Karpas-422 (cell line): ENCODE data around the gene THAP11. TPM values are rescaled to one million over a fixed set of nuclear protein-coding genes. Genes with fewer than 3 reads are reported as not detected.

Experiments used
- DNase-seq: peaks from one replicate; pipeline ENCODE4 v3.0.0-alpha.2; 2015
- H2AFZ ChIP-seq: fragments of 200-600 bp; sonication (generic); 2 replicates; pipeline ENCODE4 v1.6.1; 2014; ENCODE audit warnings: antibody characterized with exemption, low read length, mixed read lengths
- H3K27ac ChIP-seq: fragments of 200-600 bp; sonication (generic); 2 replicates; pipeline ENCODE4 v1.5.1; 2014; ENCODE audit warnings: mild to moderate bottlenecking, low read length, moderate library complexity
- H3K27me3 ChIP-seq: fragments of 200-600 bp; sonication (generic); 2 replicates; pipeline ENCODE4 v1.6.1; 2014; ENCODE audit warnings: low read length, mixed read lengths
- H3K36me3 ChIP-seq: fragments of 200-600 bp; sonication (generic); 2 replicates; pipeline ENCODE4 v1.6.1; 2014; ENCODE audit warnings: low read length, mixed read lengths; ENCODE audit not compliant: insufficient read depth
- H3K4me1 ChIP-seq: fragments of 200-600 bp; sonication (generic); 2 replicates; pipeline ENCODE4 v1.6.1; 2014; ENCODE audit warnings: mild to moderate bottlenecking, low read length, mixed read lengths
- H3K4me2 ChIP-seq: fragments of 200-600 bp; sonication (generic); 2 replicates; pipeline ENCODE4 v1.6.1; 2014; ENCODE audit warnings: low read length, low read depth, mild to moderate bottlenecking; ENCODE audit not compliant: poor library complexity, severe bottlenecking
- H3K4me3 ChIP-seq: fragments of 200-600 bp; sonication (generic); 2 replicates; pipeline ENCODE4 v1.5.1; 2014; ENCODE audit warnings: mild to moderate bottlenecking, antibody characterized with exemption, low read length, mixed read lengths
- H3K79me2 ChIP-seq: fragments of 200-600 bp; sonication (generic); 2 replicates; pipeline ENCODE4 v1.6.1; 2014; ENCODE audit warnings: mild to moderate bottlenecking, low read length, mixed read lengths
- H3K9ac ChIP-seq: fragments of 200-600 bp; sonication (generic); 2 replicates; pipeline ENCODE4 v1.6.0; 2014; ENCODE audit warnings: low read length
- H3K9me2 ChIP-seq: fragments of 200-600 bp; sonication (generic), shearing (Covaris generic); replicated peaks from 2 replicates; pipeline ENCODE4 v1.6.0; 2014; ENCODE audit warnings: mild to moderate bottlenecking, low read length, moderate library complexity; ENCODE audit not compliant: insufficient read depth
- H3K9me3 ChIP-seq: fragments of 300-700, 200-600 bp; sonication (generic); 2 replicates; pipeline ENCODE4 v1.6.1; 2014; ENCODE audit warnings: low read length, mixed read lengths
- H4K20me1 ChIP-seq: fragments of 200-600 bp; sonication (generic); 2 replicates; pipeline ENCODE4 v1.6.1; 2014; ENCODE audit warnings: mild to moderate bottlenecking, antibody characterized with exemption, low read length, low read depth; ENCODE audit not compliant: insufficient read depth
- total RNA-seq: library from RNA; depleted of rRNA; stranded (reverse); fragments of >200 nt; shearing (Covaris generic); gene quantifications from 2 replicates; pipeline ENCODE4 v1.2.3, GENCODE V29; 2014; ENCODE audit warnings: low replicate concordance

Gene THAP11
- total RNA-seq, 1 experiment from 2014 or later = 57.1 TPM

DNA sequence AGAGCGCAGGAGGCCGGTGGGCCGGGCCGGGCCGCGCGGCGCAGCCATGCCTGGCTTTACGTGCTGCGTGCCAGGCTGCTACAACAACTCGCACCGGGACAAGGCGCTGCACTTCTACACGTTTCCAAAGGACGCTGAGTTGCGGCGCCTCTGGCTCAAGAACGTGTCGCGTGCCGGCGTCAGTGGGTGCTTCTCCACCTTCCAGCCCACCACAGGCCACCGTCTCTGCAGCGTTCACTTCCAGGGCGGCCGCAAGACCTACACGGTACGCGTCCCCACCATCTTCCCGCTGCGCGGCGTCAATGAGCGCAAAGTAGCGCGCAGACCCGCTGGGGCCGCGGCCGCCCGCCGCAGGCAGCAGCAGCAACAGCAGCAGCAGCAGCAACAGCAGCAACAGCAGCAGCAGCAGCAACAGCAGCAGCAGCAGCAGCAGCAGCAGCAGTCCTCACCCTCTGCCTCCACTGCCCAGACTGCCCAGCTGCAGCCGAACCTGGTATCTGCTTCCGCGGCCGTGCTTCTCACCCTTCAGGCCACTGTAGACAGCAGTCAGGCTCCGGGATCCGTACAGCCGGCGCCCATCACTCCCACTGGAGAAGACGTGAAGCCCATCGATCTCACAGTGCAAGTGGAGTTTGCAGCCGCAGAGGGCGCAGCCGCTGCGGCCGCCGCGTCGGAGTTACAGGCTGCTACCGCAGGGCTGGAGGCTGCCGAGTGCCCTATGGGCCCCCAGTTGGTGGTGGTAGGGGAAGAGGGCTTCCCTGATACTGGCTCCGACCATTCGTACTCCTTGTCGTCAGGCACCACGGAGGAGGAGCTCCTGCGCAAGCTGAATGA lies 606 bp downstream of the THAP11 start:
- DNase-seq = peak; percentile 83
- H2AFZ ChIP-seq = no peak overlapping the region
- H3K9me3 ChIP-seq = no peaks in the 10 kb centered on the region
- H4K20me1 ChIP-seq = peaks cover 15% of the 10 kb centered on the region; the same call in 1 of the 2 replicates
- H3K79me2 ChIP-seq = peaks cover 46% of the 10 kb centered on the region
- peaks cover 38% of the 10 kb centered on the region for H3K4me1 ChIP-seq
- no peaks in the 10 kb centered on the region for H3K27me3 ChIP-seq
- H3K27ac ChIP-seq = peak overlapping the region; percentile 79
- H3K9me2 ChIP-seq = no peaks in the 10 kb centered on the region
- H3K4me3 ChIP-seq = peak overlapping the region; percentile 100
- H3K4me2 ChIP-seq = peak overlapping the region; percentile 92
- 0 out of 2 replicates have a peak, but pooled peaks cover 3% of the 10 kb centered on the region for H3K36me3 ChIP-seq
- H3K9ac ChIP-seq = peak overlapping the region; percentile 98

- Histone ChIP-seq H2AFZ (no peak overlapping the region), H3K27me3 (no peaks in the 10 kb centered on the region), H3K4me3 (peak overlapping the region; percentile 100), H3K27ac (peak overlapping the region; percentile 79), H3K9ac (peak overlapping the region; percentile 98), H4K20me1 (peaks cover 21% of the 10 kb centered on the region; the same call in 1 of the 2 replicates), H3K4me2 (peak overlapping the region; percentile 92), H3K9me2 (no peaks in the 10 kb centered on the region), H3K79me2 (peaks cover 52% of the 10 kb centered on the region), H3K4me1 (peaks cover 44% of the 10 kb centered on the region), H3K36me3 (0 out of 2 replicates have a peak, but pooled peaks cover 3% of the 10 kb centered on the region), H3K9me3 (no peaks in the 10 kb centered on the region)
- DNase-seq = no peak
These were observed 1.2 kb downstream of the THAP11 start for GRCh38 chr16:67843343-67843765.

- H3K9me2 ChIP-seq = no peaks in the 10 kb centered on the region
- H3K27ac ChIP-seq = peak overlapping the region; percentile 79
- H4K20me1 ChIP-seq = peaks cover 21% of the 10 kb centered on the region; the same call in 1 of the 2 replicates
- H3K4me1 ChIP-seq = peaks cover 44% of the 10 kb centered on the region
- no peaks in the 10 kb centered on the region for H3K9me3 ChIP-seq
- peaks cover 63% of the 10 kb centered on the region for H3K79me2 ChIP-seq
- no peak overlapping the region for H2AFZ ChIP-seq
- H3K4me3 ChIP-seq = peak overlapping the region; percentile 100
- peak; percentile 42 for DNase-seq
- H3K4me2 ChIP-seq = peak overlapping the region; percentile 92
- H3K27me3 ChIP-seq = no peaks in the 10 kb centered on the region
- peak overlapping the region; percentile 98 for H3K9ac ChIP-seq
- H3K36me3 ChIP-seq = peaks cover 8% of the 10 kb centered on the region; the same call in 1 of the 2 replicates
These were observed 2.4 kb downstream of the THAP11 start for GRCh38 chr16:67844497-67844896.

GRCh38 chr16:67845291-67846062 lies 3.4 kb downstream of the THAP11 start:
- H3K4me3 ChIP-seq = peak overlapping the region; percentile 100
- H3K9me2 ChIP-seq = no peaks in the 10 kb centered on the region
- peaks cover 72% of the 10 kb centered on the region for H3K79me2 ChIP-seq
- H3K9ac ChIP-seq = peak overlapping the region; percentile 98
- peaks cover 8% of the 10 kb centered on the region; the same call in 1 of the 2 replicates for H3K36me3 ChIP-seq
- H2AFZ ChIP-seq = no peak overlapping the region
- peaks cover 21% of the 10 kb centered on the region; the same call in 1 of the 2 replicates for H4K20me1 ChIP-seq
- DNase-seq = peak; percentile 49
- no peaks in the 10 kb centered on the region for H3K27me3 ChIP-seq
- peaks cover 44% of the 10 kb centered on the region for H3K4me1 ChIP-seq
- H3K4me2 ChIP-seq = peak overlapping the region; percentile 92
- peak overlapping the region; percentile 86 for H3K27ac ChIP-seq
- H3K9me3 ChIP-seq = no peaks in the 10 kb centered on the region

- Histone ChIP-seq H2AFZ (peak overlapping the region; percentile 26; the same call in 1 of the 2 replicates), H3K4me3 (peak overlapping the region; percentile 100)
These were observed 3.9 kb downstream of the THAP11 start for GRCh38 chr16:67846063-67846319.

GRCh38 chr16:67846320-67847063 lies 4.4 kb downstream of the THAP11 start, which contains the start of gene NUTF2:
Gene NUTF2 (plus strand): TSS chr16:67846933. CDS start chr16:67865131, 18,198 bp downstream.
- H3K4me3 ChIP-seq = peak within 1 kb of the TSS; percentile 100
- peaks cover 81% of the 10 kb centered on the region for H3K79me2 ChIP-seq
- H3K9ac ChIP-seq = peak within 1 kb of the TSS; percentile 98
- no peaks in the 10 kb centered on the region for H3K9me2 ChIP-seq
- peaks cover 8% of the 10 kb centered on the region; the same call in 1 of the 2 replicates for H3K36me3 ChIP-seq
- H3K27me3 ChIP-seq = no peaks in the 10 kb centered on the region
- peak within 1 kb of the TSS; percentile 86 for H3K27ac ChIP-seq
- H3K4me1 ChIP-seq = peaks cover 40% of the 10 kb centered on the region
- H3K4me2 ChIP-seq = peak within 1 kb of the TSS; percentile 92
- H2AFZ ChIP-seq = peak within 1 kb of the TSS; percentile 26; the same call in 1 of the 2 replicates
- peak; percentile 99 for DNase-seq
- H4K20me1 ChIP-seq = peaks cover 21% of the 10 kb centered on the region; the same call in 1 of the 2 replicates
- no peaks in the 10 kb centered on the region for H3K9me3 ChIP-seq

More at GRCh38 chr16:67846063-67846319, 3.9 kb downstream of the THAP11 start:
- DNase-seq = no peak
- Histone ChIP-seq H3K9me3 (no peaks in the 10 kb centered on the region), H3K9me2 (no peaks in the 10 kb centered on the region), H3K4me1 (peaks cover 44% of the 10 kb centered on the region), H3K27me3 (no peaks in the 10 kb centered on the region), H3K4me2 (peak overlapping the region; percentile 92), H4K20me1 (peaks cover 21% of the 10 kb centered on the region; the same call in 1 of the 2 replicates), H3K36me3 (peaks cover 8% of the 10 kb centered on the region; the same call in 1 of the 2 replicates), H3K79me2 (peaks cover 77% of the 10 kb centered on the region), H3K27ac (peak overlapping the region; percentile 86), H3K9ac (peak overlapping the region; percentile 98)

DNA sequence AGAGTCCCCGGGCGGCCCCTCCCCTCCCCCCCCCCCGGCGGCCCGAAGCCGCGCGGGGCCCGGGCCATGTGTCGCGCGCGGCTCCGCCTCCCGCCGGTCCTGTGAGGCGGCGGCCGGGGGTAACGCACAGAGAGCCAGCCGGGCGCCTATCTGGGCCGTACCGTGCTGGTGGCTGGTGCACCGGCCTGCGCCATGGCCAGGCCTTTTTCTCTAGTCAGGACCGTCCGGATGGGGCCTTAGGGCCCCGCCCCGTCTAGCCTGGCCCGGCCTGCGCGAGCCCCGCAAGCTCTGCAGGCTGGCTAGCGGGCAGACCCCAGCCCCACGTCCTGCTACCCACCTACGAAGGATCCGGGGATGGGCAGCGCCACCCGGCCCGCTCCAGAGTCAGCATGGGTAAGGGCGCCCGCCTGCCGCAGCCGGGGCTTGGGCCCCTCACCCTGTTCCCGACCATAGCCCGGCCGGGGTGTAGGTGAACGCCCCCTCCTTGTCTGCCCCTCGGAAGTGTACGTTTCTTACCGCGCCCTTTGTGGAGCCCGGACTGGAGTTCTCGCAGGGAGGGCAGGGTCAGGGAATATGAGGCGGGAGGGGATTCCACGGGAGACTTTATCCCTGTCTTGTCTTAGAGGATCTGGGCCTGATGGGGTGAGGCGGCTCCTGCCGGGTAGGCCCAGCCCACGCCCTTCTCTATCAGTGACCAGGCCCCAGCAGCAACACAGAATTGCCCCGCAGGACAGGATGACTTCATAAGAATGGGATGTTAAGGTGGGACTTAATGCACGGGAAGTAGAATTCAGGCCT lies 5.1 kb downstream of the THAP11 start, which contains the start of gene CENPT:
Gene CENPT (minus strand): TSS at position 630 of the 798 bp plus-strand sequence. CDS start 13,834 bp downstream, outside the sequence.
- Histone ChIP-seq H3K9ac (peak within 1 kb of the TSS; percentile 98), H2AFZ (peak within 1 kb of the TSS; percentile 26; the same call in 1 of the 2 replicates), H3K79me2 (peaks cover 89% of the 10 kb centered on the region), H3K4me3 (peak within 1 kb of the TSS; percentile 100), H3K9me2 (no peaks in the 10 kb centered on the region), H3K9me3 (no peaks in the 10 kb centered on the region), H3K36me3 (peaks cover 8% of the 10 kb centered on the region; the same call in 1 of the 2 replicates), H3K27me3 (no peaks in the 10 kb centered on the region), H3K4me2 (peak within 1 kb of the TSS; percentile 92), H3K4me1 (peaks cover 38% of the 10 kb centered on the region), H3K27ac (peak within 1 kb of the TSS; percentile 86), H4K20me1 (peaks cover 21% of the 10 kb centered on the region; the same call in 1 of the 2 replicates)
- DNase-seq = peak; percentile 62
